ENCODE measurements around the gene NGF. TPM values are rescaled to one million over a fixed set of nuclear protein-coding genes. Genes with fewer than 3 reads are reported as not detected.
"Not testable (repeated sequence)": the region's sequence is repeated elsewhere in the genome, so short reads cannot be mapped to it uniquely, and the experiment has no call there.

Gene NGF
- total RNA-seq, 1 donor from 2014 or later, result 2.7 TPM

GRCh38 chr1:115373305-115373704 lies 35.3 kb upstream of the NGF start:
- Histone ChIP-seq H3K36me3 (no peaks in the 10 kb centered on the region), H3K4me1 (no peaks in the 10 kb centered on the region), H3K27me3 (no peaks in the 10 kb centered on the region), H3K27ac (no peak overlapping the region), H3K9me3 (no peaks in the 10 kb centered on the region), H3K4me3 (no peak overlapping the region)
- intact Hi-C loops (cut with DNase I), result no loop called here
- TF ChIP-seq POLR2A (IDR thresholded peaks at IDR 0.05) (no peak), POLR2AphosphoS5 (IDR thresholded peaks at IDR 0.05; ENCODE audit: insufficient read depth in 1 of 2, low read depth in 1 of 2) (no peak)
- TF ChIP-seq, protein P1, sequence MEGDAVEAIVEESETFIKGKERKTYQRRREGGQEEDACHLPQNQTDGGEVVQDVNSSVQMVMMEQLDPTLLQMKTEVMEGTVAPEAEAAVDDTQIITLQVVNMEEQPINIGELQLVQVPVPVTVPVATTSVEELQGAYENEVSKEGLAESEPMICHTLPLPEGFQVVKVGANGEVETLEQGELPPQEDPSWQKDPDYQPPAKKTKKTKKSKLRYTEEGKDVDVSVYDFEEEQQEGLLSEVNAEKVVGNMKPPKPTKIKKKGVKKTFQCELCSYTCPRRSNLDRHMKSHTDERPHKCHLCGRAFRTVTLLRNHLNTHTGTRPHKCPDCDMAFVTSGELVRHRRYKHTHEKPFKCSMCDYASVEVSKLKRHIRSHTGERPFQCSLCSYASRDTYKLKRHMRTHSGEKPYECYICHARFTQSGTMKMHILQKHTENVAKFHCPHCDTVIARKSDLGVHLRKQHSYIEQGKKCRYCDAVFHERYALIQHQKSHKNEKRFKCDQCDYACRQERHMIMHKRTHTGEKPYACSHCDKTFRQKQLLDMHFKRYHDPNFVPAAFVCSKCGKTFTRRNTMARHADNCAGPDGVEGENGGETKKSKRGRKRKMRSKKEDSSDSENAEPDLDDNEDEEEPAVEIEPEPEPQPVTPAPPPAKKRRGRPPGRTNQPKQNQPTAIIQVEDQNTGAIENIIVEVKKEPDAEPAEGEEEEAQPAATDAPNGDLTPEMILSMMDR (IDR thresholded peaks at IDR 0.05), result no peak
- no peak for DNase-seq (ENCODE audit: extremely low spot score in 2 of 2)

DNA sequence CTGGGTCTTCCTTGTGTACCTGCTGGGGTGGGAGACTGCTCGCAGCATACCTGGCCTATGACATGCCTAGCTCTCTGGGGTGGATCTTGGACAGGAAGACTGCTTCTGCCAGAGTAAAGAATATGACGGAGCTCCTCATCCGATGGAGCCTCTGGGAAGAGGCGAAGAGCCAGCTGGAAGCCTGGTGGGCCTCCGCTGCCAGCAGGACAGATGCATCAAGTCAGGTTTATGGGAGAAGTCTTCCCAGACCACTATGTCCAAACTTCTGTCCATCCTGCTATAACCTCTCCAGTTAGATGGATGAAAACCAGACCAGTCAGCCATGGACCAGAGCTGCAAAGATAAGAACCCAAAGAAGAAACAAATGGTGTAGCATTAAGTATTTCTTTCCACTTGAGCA lies 27.7 kb upstream of the NGF start:
- no peak for DNase-seq (ENCODE audit: extremely low spot score in 2 of 2)
- no peaks in the 10 kb centered on the region for H3K27me3 ChIP-seq

GRCh38 chr1:115364780-115365155 lies 26.7 kb upstream of the NGF start:
- no peak for DNase-seq (ENCODE audit: extremely low spot score in 2 of 2)
- Histone ChIP-seq H3K27me3 (no peaks in the 10 kb centered on the region), H3K36me3 (no peaks in the 10 kb centered on the region), H3K9me3 (no peaks in the 10 kb centered on the region), H3K4me1 (peaks cover 36% of the 10 kb centered on the region), H3K4me3 (no peak overlapping the region), H3K27ac (peak overlapping the region; percentile 76)
- intact Hi-C loops (cut with DNase I), result no loop called here
- TF ChIP-seq POLR2AphosphoS5 (IDR thresholded peaks at IDR 0.05; ENCODE audit: insufficient read depth in 1 of 2, low read depth in 1 of 2), result no peak
- TF ChIP-seq POLR2A (IDR thresholded peaks at IDR 0.05), result no peak
- TF ChIP-seq, protein P1 (IDR thresholded peaks at IDR 0.05), result no peak

More for the DNA sequence above, 27.7 kb upstream of the NGF start:
- peak overlapping the region; percentile 76 for H3K27ac ChIP-seq
- TF ChIP-seq, protein P1 (IDR thresholded peaks at IDR 0.05), result no peak
- TF ChIP-seq POLR2AphosphoS5 (IDR thresholded peaks at IDR 0.05; ENCODE audit: insufficient read depth in 1 of 2, low read depth in 1 of 2), result peak; percentile 8 to 14
- no peak overlapping the region for H3K4me3 ChIP-seq
- H3K9me3 ChIP-seq, result no peaks in the 10 kb centered on the region
- no peaks in the 10 kb centered on the region for H3K36me3 ChIP-seq
- intact Hi-C loops (cut with DNase I), result no loop called here
- peaks cover 36% of the 10 kb centered on the region for H3K4me1 ChIP-seq

DNA sequence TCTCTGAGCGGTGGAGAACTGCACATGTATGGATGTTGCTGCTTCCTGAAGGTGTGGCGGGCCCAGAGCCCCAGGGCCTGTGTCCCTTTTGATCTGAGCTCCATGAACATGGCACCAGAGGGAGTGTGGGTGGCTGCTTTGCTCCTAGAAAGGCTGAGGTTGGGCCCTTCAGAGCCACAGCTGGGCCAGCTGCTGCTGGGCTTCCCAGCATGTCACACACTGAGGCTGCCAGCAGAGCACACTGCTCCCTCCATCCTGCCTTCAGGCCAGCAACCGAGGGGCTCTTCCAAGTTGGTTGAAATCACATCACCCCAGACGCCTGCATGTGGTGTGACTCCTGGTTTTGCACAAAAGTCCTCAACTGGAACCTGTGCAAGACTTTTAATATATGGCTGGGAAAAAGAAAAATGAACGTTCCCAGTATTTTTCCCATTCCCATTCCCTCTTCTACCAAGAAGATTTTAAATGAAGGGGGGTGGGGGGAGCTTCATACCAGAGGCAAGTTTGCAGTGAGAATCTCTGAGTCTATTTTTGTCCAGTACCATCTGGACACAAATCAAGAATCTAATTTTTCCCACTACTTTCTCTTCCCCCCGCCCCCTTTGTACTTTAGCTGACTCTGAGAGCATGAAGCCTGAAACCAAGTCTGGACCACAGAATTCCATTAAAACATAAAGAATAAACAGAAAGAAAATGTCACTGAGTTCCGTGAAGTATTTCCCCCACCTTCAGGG lies 26.2 kb upstream of the NGF start:
- DNase-seq (ENCODE audit: extremely low spot score in 2 of 2), result no peak
- no peaks in the 10 kb centered on the region for H3K9me3 ChIP-seq
- no peak overlapping the region for H3K4me3 ChIP-seq
- intact Hi-C loops (cut with DNase I), result no loop called here
- TF ChIP-seq POLR2AphosphoS5 (IDR thresholded peaks at IDR 0.05; ENCODE audit: insufficient read depth in 1 of 2, low read depth in 1 of 2) (no peak), POLR2A (IDR thresholded peaks at IDR 0.05) (no peak)
- TF ChIP-seq, protein P1 (IDR thresholded peaks at IDR 0.05), result no peak
- no peaks in the 10 kb centered on the region for H3K36me3 ChIP-seq
- no peaks in the 10 kb centered on the region for H3K27me3 ChIP-seq
- H3K27ac ChIP-seq, result peak overlapping the region; percentile 76
- peaks cover 36% of the 10 kb centered on the region for H3K4me1 ChIP-seq

DNA sequence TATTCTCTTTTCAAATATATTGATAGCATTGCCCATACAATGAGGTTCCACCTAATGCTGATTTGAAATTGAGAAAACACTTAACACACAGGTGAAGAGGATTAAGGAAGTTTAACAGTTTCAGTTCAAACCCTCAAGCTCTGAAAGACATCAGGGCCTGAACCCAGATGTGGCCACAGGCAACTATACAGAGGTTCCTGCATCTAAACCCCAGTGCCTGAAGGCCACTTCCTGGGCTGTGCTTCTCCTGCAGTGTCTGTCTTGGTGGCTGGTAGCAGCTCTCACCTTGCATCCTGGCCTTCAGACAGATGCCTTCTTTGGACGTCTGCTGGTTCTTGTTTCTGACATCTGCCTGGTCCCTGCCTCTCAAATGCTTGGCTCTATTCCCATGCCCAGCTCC lies 25.1 kb upstream of the NGF start:
- no peak for DNase-seq (ENCODE audit: extremely low spot score in 2 of 2)
- Histone ChIP-seq H3K27ac (peak overlapping the region; percentile 76), H3K4me1 (peaks cover 36% of the 10 kb centered on the region), H3K4me3 (no peak overlapping the region), H3K36me3 (no peaks in the 10 kb centered on the region), H3K27me3 (no peaks in the 10 kb centered on the region), H3K9me3 (no peaks in the 10 kb centered on the region)
- intact Hi-C loops (cut with DNase I), result no loop called here
- TF ChIP-seq POLR2AphosphoS5 (IDR thresholded peaks at IDR 0.05; ENCODE audit: insufficient read depth in 1 of 2, low read depth in 1 of 2) (no peak), POLR2A (IDR thresholded peaks at IDR 0.05) (no peak)
- TF ChIP-seq, protein P1 (IDR thresholded peaks at IDR 0.05), result no peak

DNA sequence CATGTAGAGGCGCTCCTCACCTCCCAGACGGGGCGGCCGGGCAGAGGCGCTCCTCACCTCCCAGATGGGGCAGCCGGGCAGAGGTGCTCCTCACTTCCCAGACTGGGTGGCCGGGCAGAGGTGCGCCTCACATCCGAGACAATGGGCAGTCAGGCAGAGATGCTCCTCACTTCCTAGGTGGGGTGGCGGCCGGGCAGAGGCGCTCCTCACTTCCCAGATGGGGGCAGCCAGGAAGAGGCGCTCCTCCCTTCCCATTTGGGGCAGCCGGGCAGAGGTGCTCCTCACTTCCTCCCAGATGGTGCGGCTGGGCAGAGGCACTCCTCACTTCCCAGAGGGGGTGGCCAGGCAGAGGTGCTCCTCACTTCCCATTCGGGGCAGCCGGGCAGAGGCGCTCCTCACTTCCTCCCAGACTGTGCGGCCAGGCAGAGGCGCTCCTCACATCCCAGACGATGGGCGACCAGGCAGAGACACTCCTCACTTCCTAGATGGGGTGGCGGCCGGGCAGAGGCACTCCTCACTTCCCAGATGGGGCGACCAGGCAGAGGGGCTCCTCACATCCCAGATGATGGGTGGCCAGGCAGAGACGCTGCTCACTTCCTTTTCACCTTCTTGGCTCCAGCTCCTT lies 22.6 kb upstream of the NGF start:
- DNase-seq (ENCODE audit: extremely low spot score in 2 of 2); H3K27me3 ChIP-seq; H3K36me3 ChIP-seq; H3K9me3 ChIP-seq; H3K27ac ChIP-seq; intact Hi-C loops (cut with DNase I); H3K4me3 ChIP-seq: not testable (repeated sequence)
- H3K4me1 ChIP-seq, result peaks cover 26% of the 10 kb centered on the region

DNA sequence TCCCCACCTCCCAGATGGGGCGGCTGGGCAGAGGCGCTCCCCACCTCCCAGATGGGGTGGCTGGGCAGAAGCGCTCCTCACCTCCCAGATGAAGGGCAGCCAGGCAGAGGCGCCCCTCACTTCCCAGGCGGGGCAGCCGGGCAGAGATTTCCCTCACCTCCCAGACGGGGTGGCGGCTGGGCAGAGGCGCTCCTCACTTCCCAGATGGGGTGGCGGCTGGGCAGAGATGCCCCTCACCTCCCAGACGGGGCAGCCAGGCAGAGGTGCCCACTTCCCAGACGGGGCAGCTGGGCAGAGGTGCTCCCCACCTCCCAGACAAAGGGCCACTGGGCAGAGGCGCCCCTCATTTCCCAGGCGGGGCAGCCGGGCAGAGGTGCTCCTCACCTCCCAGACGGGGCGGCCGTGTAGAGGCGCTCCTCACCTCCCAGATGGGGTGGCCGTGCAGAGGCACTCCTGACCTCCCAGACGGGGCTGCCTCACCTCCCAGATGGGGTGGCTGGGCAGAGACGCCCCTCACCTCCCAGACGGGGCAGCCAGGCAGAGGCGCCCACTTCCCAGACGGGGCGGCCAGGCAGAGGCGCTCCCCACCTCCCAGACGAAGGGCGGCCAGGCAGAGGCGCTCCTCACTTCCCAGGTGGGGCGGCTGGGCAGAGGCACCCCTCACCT lies 21.9 kb upstream of the NGF start:
- H3K4me1 ChIP-seq, result peaks cover 19% of the 10 kb centered on the region
- H3K36me3 ChIP-seq; H3K9me3 ChIP-seq; H3K27ac ChIP-seq; H3K4me3 ChIP-seq; H3K27me3 ChIP-seq; DNase-seq (ENCODE audit: extremely low spot score in 2 of 2): not testable (repeated sequence)
- intact Hi-C loops (cut with DNase I), result loop anchor here (10.0 kb wide), 1 partner anchor 95 kb away; no protein-coding TSS in a partner anchor
